ENCODE measurements around the gene FAM107B. TPM values are rescaled to one million over a fixed set of nuclear protein-coding genes. Genes with fewer than 3 reads are reported as not detected.

Gene FAM107B
- total and polyA plus RNA-seq, 2 of the 8 experiments (the other 6 are each of a cell fraction or from before 2014, with no cell fraction given): 7.5 to 28.1 TPM

DNA sequence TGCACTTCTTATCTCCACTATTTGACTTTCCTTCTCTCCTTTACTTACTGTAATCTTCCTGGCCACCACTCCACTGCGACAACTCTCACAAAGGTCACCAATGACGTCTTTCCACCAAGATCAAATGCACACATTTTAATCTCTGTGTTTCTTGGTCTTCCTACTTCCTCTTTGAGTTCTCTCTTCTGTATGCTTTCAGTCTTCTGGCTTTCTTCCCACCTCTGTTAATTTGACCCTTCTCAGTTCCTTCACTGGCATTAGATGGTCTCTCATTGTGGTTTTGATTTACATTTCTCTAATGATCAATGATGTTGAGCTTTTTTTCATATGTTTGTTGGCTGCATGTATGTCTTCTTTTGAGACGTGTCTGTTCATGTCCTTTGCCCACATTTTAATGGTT is 31.9 kb downstream of the FAM107B start:
- ChIA-PET POLR2A (ENCODE audit: partially characterized antibody) (no interaction called here), CTCF (ENCODE audit: partially characterized antibody) (interaction anchor here (0.6 kb wide), 1 partner anchor 749 kb away, joined by 3 read pairs; no protein-coding TSS in a partner anchor)
- no peak for DNase-seq (ENCODE audit: low read depth in 1 of 2, low spot score in 2 of 2)

More for the DNA sequence above, 31.9 kb downstream of the FAM107B start:
- no peak overlapping the region for H3K4ac ChIP-seq (replicated peaks; ENCODE audit: insufficient read length, low read depth, low read length)
- H3K4me3 ChIP-seq (ENCODE audit: extremely low read depth in 1 of 4, insufficient read depth in 2 of 4, low read depth in 3 of 4, low read length in 4 of 4): no peak overlapping the region
- no peak overlapping the region for H3K14ac ChIP-seq (ENCODE audit: insufficient read length)
- no peak overlapping the region for H2AFZ ChIP-seq (ENCODE audit: low read length)
- H3K4me2 ChIP-seq (ENCODE audit: insufficient read depth in 1 of 2, low read depth in 2 of 2, low read length in 2 of 2): no peak overlapping the region
- H2BK12ac ChIP-seq (ENCODE audit: low read depth, low read length): no peak overlapping the region
- no peak overlapping the region for H3K56ac ChIP-seq (replicated peaks; ENCODE audit: insufficient read length, low read depth, low read length)
- no peak overlapping the region for H4K5ac ChIP-seq (ENCODE audit: insufficient read length, low read depth, low read length)
- H2BK5ac ChIP-seq (ENCODE audit: low read depth, low read length): no peak overlapping the region
- H4K91ac ChIP-seq (replicated peaks; ENCODE audit: insufficient read length, low read length): no peak overlapping the region
- no peaks in the 10 kb centered on the region; a peak in 1 of 4 replicates for H3K9me3 ChIP-seq (ENCODE audit: insufficient read depth in 2 of 2, low read depth in 1 of 2, low read length in 1 of 2)
- no peak overlapping the region for H2BK120ac ChIP-seq (replicated peaks; ENCODE audit: low read depth, low read length)
- H3K4me1 ChIP-seq (replicated peaks in 1 of 4; ENCODE audit: control insufficient read depth in 3 of 4, insufficient read depth in 4 of 4, low read length in 3 of 4): no peaks in the 10 kb centered on the region
- H4K8ac ChIP-seq (ENCODE audit: extremely low read depth, insufficient read depth, low read length): no peak overlapping the region
- H3K79me1 ChIP-seq (ENCODE audit: low read depth, low read length): no peaks in the 10 kb centered on the region
- no peak overlapping the region for H3K27ac ChIP-seq (ENCODE audit: low read depth, low read length)
- TF ChIP-seq GABPA (IDR thresholded peaks at IDR 0.05; ENCODE audit: borderline replicate concordance, insufficient read depth, low read length): no peak
- no peak for TF ChIP-seq PHF8 (conservative IDR thresholded peaks at IDR 0.05; ENCODE audit: low read depth, low read length)
- TF ChIP-seq RNF2 (IDR thresholded peaks at IDR 0.05; ENCODE audit: borderline replicate concordance, low read depth, low read length, missing control alignments, poor library complexity, severe bottlenecking): no peak
- no peak for TF ChIP-seq CHD2 (IDR thresholded peaks at IDR 0.05; ENCODE audit: low read length)
- TF ChIP-seq ASH2L (IDR thresholded peaks at IDR 0.05; ENCODE audit: low read length): no peak
- TF ChIP-seq KDM1A (IDR thresholded peaks at IDR 0.05; ENCODE audit: borderline replicate concordance, low read length): no peak
- no peak overlapping the region for H2BK20ac ChIP-seq (ENCODE audit: low read length)
- no peak overlapping the region for H2BK15ac ChIP-seq (ENCODE audit: low read length)
- H3K23ac ChIP-seq (ENCODE audit: insufficient read length): no peak overlapping the region
- no peak overlapping the region for H3K9ac ChIP-seq (replicated peaks in 1 of 4; ENCODE audit: extremely low read depth in 1 of 4, low read depth in 3 of 4, low read length in 3 of 4)
- no peaks in the 10 kb centered on the region for H3K23me2 ChIP-seq (ENCODE audit: low read depth, low read length)
- H3K36me3 ChIP-seq (ENCODE audit: control insufficient read depth in 2 of 4, insufficient read depth in 4 of 4, low read length in 3 of 4): no peaks in the 10 kb centered on the region
- H4K20me1 ChIP-seq (replicated peaks in 1 of 2; ENCODE audit: control insufficient read depth in 1 of 2, insufficient read depth in 2 of 2, low read length in 2 of 2): no peaks in the 10 kb centered on the region
- no peak overlapping the region for H3K18ac ChIP-seq (ENCODE audit: extremely low read depth, low read length)
- no peaks in the 10 kb centered on the region for H3K27me3 ChIP-seq (replicated peaks in 1 of 4; ENCODE audit: control insufficient read depth in 3 of 4, extremely low read depth in 1 of 4, insufficient read depth in 3 of 4, low read length in 3 of 4)
- 90% methylated on average over 3 of the region's 3 CpGs; no CpG with 5 or more reads in 1 of the 2 experiments for WGBS, 2 experiments (ENCODE audit: extremely low coverage in 1 of 2, insufficient coverage in 1 of 2, insufficient read length in 1 of 2, insufficient replicate concordance in 2 of 2, low coverage in 1 of 2, low lambda C conversion rate in 2 of 2, missing lambda C conversion rate in 1 of 2)
- no peak for FAIRE-seq
- H2AK5ac ChIP-seq (ENCODE audit: low read depth, low read length): no peak overlapping the region
- no peaks in the 10 kb centered on the region for H3K79me2 ChIP-seq (ENCODE audit: control insufficient read depth in 1 of 2, insufficient read depth in 2 of 2, low read length in 2 of 2)

Measured in H1 (cell line).